Lower leg skin (tissue), 3 donors: ENCODE data around the gene ZNF283.

Experiments used
- CTCF ChIP-seq, 3 donors: fragments of 450-650 bp; IDR thresholded peaks; one replicate each; pipeline ENCODE4 v1.5.1; 2016; ENCODE audit warnings: antibody characterized with exemption in 3 of 3, mild to moderate bottlenecking in 3 of 3, moderate library complexity in 2 of 3
- POLR2A ChIP-seq, 2 donors: fragments of 450-650 bp; IDR thresholded peaks; one replicate each; pipeline ENCODE4 v1.6.1; 2016 to 2017; ENCODE audit warnings: antibody characterized with exemption in 2 of 2, mild to moderate bottlenecking in 1 of 2, moderate library complexity in 1 of 2

- TF ChIP-seq CTCF (IDR thresholded peaks at IDR 0.05) (no peak), POLR2A (IDR thresholded peaks at IDR 0.05) (no peak)
Observed at GRCh38 chr19:43811837-43812236, 15.3 kb upstream of the ZNF283 start.
